Astrocyte (in vitro differentiated cells and primary cell): ENCODE measurements around the gene H2BK1.

Source experiments
- EZH2 ChIP-seq: IDR thresholded peaks from 2 replicates; pipeline ENCODE4 v1.6.1; 2012; ENCODE audit warnings: mild to moderate bottlenecking, low read length, inconsistent platforms; ENCODE audit not compliant: insufficient read depth
- TF ChIP-seq, protein P1 (sequence below): IDR thresholded peaks from 2 replicates; pipeline ENCODE4 v1.5.1; 2011; ENCODE audit warnings: low read depth, mild to moderate bottlenecking, inconsistent platforms, low read length, moderate library complexity; ENCODE audit not compliant: insufficient read depth

DNA sequence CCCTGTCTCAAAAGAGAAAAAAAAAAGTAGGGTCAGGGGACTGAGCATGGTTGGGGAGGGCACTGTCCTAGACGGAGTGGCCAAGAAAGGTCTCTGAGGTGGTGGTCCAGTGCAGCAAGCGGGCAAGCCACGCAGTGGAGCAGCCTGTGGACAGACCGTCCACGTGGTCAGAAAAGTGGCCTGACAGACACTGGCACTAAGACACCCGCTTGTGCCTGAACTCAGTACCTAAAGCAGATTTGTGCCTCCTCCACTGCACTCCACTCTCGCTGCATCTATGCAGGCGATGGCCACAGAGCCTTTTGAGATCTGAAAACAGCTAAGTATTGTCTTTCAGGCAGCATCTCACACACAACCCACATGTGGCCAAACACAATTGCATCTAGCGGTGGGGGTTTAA lies 32.1 kb downstream of the H2BK1 start:
- TF ChIP-seq, protein P1, sequence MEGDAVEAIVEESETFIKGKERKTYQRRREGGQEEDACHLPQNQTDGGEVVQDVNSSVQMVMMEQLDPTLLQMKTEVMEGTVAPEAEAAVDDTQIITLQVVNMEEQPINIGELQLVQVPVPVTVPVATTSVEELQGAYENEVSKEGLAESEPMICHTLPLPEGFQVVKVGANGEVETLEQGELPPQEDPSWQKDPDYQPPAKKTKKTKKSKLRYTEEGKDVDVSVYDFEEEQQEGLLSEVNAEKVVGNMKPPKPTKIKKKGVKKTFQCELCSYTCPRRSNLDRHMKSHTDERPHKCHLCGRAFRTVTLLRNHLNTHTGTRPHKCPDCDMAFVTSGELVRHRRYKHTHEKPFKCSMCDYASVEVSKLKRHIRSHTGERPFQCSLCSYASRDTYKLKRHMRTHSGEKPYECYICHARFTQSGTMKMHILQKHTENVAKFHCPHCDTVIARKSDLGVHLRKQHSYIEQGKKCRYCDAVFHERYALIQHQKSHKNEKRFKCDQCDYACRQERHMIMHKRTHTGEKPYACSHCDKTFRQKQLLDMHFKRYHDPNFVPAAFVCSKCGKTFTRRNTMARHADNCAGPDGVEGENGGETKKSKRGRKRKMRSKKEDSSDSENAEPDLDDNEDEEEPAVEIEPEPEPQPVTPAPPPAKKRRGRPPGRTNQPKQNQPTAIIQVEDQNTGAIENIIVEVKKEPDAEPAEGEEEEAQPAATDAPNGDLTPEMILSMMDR = no peak
- TF ChIP-seq EZH2 = no peak
